ENCODE measurements around the gene LYPLAL1. TPM values are rescaled to one million over a fixed set of nuclear protein-coding genes. Genes with fewer than 3 reads are reported as not detected.

LYPLAL1 gene
- polyA plus RNA-seq, 1 donor (not counting 4 experiments of a cell fraction or from before 2014, with no cell fraction given) = 41.1 TPM

- no peak for DNase-seq (ENCODE audit: low read depth, low spot score)
- Histone ChIP-seq H3K4me3 (ENCODE audit: control insufficient read depth in 2 of 3, extremely low read depth in 1 of 3, insufficient read depth in 2 of 3, low read depth in 1 of 3, low read length in 3 of 3) (no peak overlapping the region), H2AFZ (ENCODE audit: control insufficient read depth, low read length) (no peak overlapping the region), H3K79me2 (ENCODE audit: control insufficient read depth, insufficient read depth, low read length) (no peaks in the 10 kb centered on the region), H3K36me3 (ENCODE audit: control insufficient read depth in 2 of 2, extremely low read depth in 1 of 2, insufficient read depth in 2 of 2, low read length in 2 of 2) (no peaks in the 10 kb centered on the region), H3K4me1 (ENCODE audit: control insufficient read depth, extremely low read depth, insufficient read depth, low read length) (no peaks in the 10 kb centered on the region), H3K9me3 (ENCODE audit: control insufficient read depth, low read depth, low read length) (no peaks in the 10 kb centered on the region), H3K9ac (ENCODE audit: control insufficient read depth, extremely low read depth, insufficient read depth, low read length) (no peak overlapping the region), H3K9me1 (ENCODE audit: control insufficient read depth, extremely low read depth, insufficient read depth, low read length) (no peaks in the 10 kb centered on the region), H4K20me1 (ENCODE audit: control insufficient read depth, extremely low read depth, insufficient read depth, low read length) (no peaks in the 10 kb centered on the region), H3K27ac (ENCODE audit: control insufficient read depth, insufficient read depth, low read length) (no peak overlapping the region), H3K27me3 (ENCODE audit: control insufficient read depth, extremely low read depth, insufficient read depth, low read length) (no peaks in the 10 kb centered on the region), H3K4me2 (ENCODE audit: control insufficient read depth, extremely low read depth, insufficient read depth, low read depth, low read length) (no peak overlapping the region)
- dilution Hi-C loops (cut with MboI; ENCODE audit: extremely low pct_ligation_motif_present, low sequenced_read_pairs) = no loop called here
- FAIRE-seq = no peak
- TF ChIP-seq EZH2 (IDR thresholded peaks at IDR 0.05; ENCODE audit: low read length) (no peak), CTCF (optimal IDR thresholded peaks at IDR 0.05 in 1 of 3, IDR thresholded peaks at IDR 0.05 in 1 of 3, conservative IDR thresholded peaks at IDR 0.05 in 1 of 3; ENCODE audit: extremely low read depth in 1 of 3, insufficient read depth in 2 of 3, low read length in 3 of 3) (no peak)
Observed at GRCh38 chr1:219149009-219149577, 24.6 kb upstream of the LYPLAL1 start.

- Histone ChIP-seq H3K9ac (ENCODE audit: control insufficient read depth, extremely low read depth, insufficient read depth, low read length) (no peak overlapping the region), H3K4me1 (ENCODE audit: control insufficient read depth, extremely low read depth, insufficient read depth, low read length) (no peaks in the 10 kb centered on the region)
- FAIRE-seq = no peak
Observed at GRCh38 chr1:219149953-219150352, 23.7 kb upstream of the LYPLAL1 start.

More at GRCh38 chr1:219149953-219150352, 23.7 kb upstream of the LYPLAL1 start:
- Histone ChIP-seq H3K9me1 (ENCODE audit: control insufficient read depth, extremely low read depth, insufficient read depth, low read length) (no peaks in the 10 kb centered on the region), H3K9me3 (ENCODE audit: control insufficient read depth, low read depth, low read length) (no peaks in the 10 kb centered on the region), H3K27me3 (ENCODE audit: control insufficient read depth, extremely low read depth, insufficient read depth, low read length) (no peaks in the 10 kb centered on the region), H3K79me2 (ENCODE audit: control insufficient read depth, insufficient read depth, low read length) (no peaks in the 10 kb centered on the region), H3K27ac (ENCODE audit: control insufficient read depth, insufficient read depth, low read length) (no peak overlapping the region), H3K4me3 (ENCODE audit: control insufficient read depth in 2 of 3, extremely low read depth in 1 of 3, insufficient read depth in 2 of 3, low read depth in 1 of 3, low read length in 3 of 3) (no peak overlapping the region), H4K20me1 (ENCODE audit: control insufficient read depth, extremely low read depth, insufficient read depth, low read length) (no peaks in the 10 kb centered on the region), H2AFZ (ENCODE audit: control insufficient read depth, low read length) (no peak overlapping the region), H3K4me2 (ENCODE audit: control insufficient read depth, extremely low read depth, insufficient read depth, low read depth, low read length) (no peak overlapping the region), H3K36me3 (ENCODE audit: control insufficient read depth in 2 of 2, extremely low read depth in 1 of 2, insufficient read depth in 2 of 2, low read length in 2 of 2) (no peaks in the 10 kb centered on the region)
- no peak for DNase-seq (ENCODE audit: low read depth, low spot score)
- dilution Hi-C loops (cut with MboI; ENCODE audit: extremely low pct_ligation_motif_present, low sequenced_read_pairs) = no loop called here
- TF ChIP-seq CTCF (optimal IDR thresholded peaks at IDR 0.05 in 1 of 3, IDR thresholded peaks at IDR 0.05 in 1 of 3, conservative IDR thresholded peaks at IDR 0.05 in 1 of 3; ENCODE audit: extremely low read depth in 1 of 3, insufficient read depth in 2 of 3, low read length in 3 of 3) (no peak), EZH2 (IDR thresholded peaks at IDR 0.05; ENCODE audit: low read length) (no peak)
